Smooth muscle cell (in vitro differentiated cells): ENCODE data around the gene TXNDC11. TPM values are rescaled to one million over a fixed set of nuclear protein-coding genes. Genes with fewer than 3 reads are reported as not detected.

Source experiments
- DNase-seq: peaks from one replicate; lab custom pipeline; 2025; ENCODE audit not compliant: unreplicated experiment; lab: John Stamatoyannopoulos, UW
- H2AFZ ChIP-seq: fragments of 200-600 bp; sonication (generic); 2 replicates; pipeline ENCODE4 v1.6.0; 2016; ENCODE audit warnings: antibody characterized with exemption, low read depth, mild to moderate bottlenecking
- H3F3A ChIP-seq: fragments of 200-600 bp; sonication (generic); 2 replicates; pipeline ENCODE4 v1.6.0; 2017; ENCODE audit warnings: antibody characterized with exemption, low read depth
- H3K27ac ChIP-seq: fragments of 200-600 bp; sonication (generic); 2 replicates; pipeline ENCODE4 v1.5.1; 2016; ENCODE audit warnings: low read depth, mild to moderate bottlenecking
- H3K27me3 ChIP-seq: fragments of 200-600 bp; sonication (generic); 2 replicates; pipeline ENCODE4 v1.6.1; 2016; ENCODE audit warnings: low read depth, mild to moderate bottlenecking
- H3K36me3 ChIP-seq: fragments of 200-600 bp; sonication (generic); 2 replicates; pipeline ENCODE4 v1.5.1; 2016; ENCODE audit warnings: low read depth
- H3K4me1 ChIP-seq: fragments of 200-600 bp; sonication (generic); 2 replicates; pipeline ENCODE4 v1.5.1; 2016; ENCODE audit warnings: low read depth
- H3K4me2 ChIP-seq: fragments of 200-600 bp; sonication (generic); 2 replicates; pipeline ENCODE4 v1.6.0; 2016; ENCODE audit warnings: mild to moderate bottlenecking
- H3K4me3 ChIP-seq: fragments of 200-600 bp; sonication (generic); 2 replicates; pipeline ENCODE4 v1.5.1; 2016; ENCODE audit warnings: mild to moderate bottlenecking
- H3K79me2 ChIP-seq: fragments of 200-600 bp; sonication (generic); 2 replicates; pipeline ENCODE4 v1.6.0; 2016; ENCODE audit warnings: low read depth, mild to moderate bottlenecking
- H3K9ac ChIP-seq: fragments of 200-600 bp; sonication (generic); 2 replicates; pipeline ENCODE4 v1.6.0; 2016; ENCODE audit warnings: low read depth
- H3K9me3 ChIP-seq: fragments of 200-600 bp; sonication (generic); replicated peaks from 2 replicates; pipeline ENCODE4 v1.5.1; 2016; ENCODE audit warnings: low read depth
- H4K20me1 ChIP-seq: fragments of 200-600 bp; sonication (generic); 2 replicates; pipeline ENCODE4 v1.6.0; 2016; ENCODE audit warnings: low read depth
- CTCF ChIP-seq: fragments of 200-600 bp; sonication (generic); IDR thresholded peaks from 2 replicates; pipeline ENCODE4 v1.5.1; 2017; ENCODE audit warnings: borderline replicate concordance, mild to moderate bottlenecking, antibody characterized with exemption; ENCODE audit not compliant: insufficient read depth, poor library complexity, severe bottlenecking
- WGBS: methylation state at CpG from one replicate; pipeline ENCODE4 v1.1.7; 2016; ENCODE audit warnings: low lambda C conversion rate; 5-methylcytosine and 5-hydroxymethylcytosine counted together
- polyA plus RNA-seq: library from polyadenylated mRNA; unstranded; fragments of >200 nt; fragmentation: Nextera tagmentation; extraction: Ambion mirVana; gene quantifications from 2 replicates; pipeline ENCODE4 v1.2.1, GENCODE V29; 2016
- total RNA-seq: library from RNA; depleted of rRNA; stranded (reverse); fragments of >200 nt; gene quantifications from 2 replicates; pipeline ENCODE4 v1.2.3, GENCODE V29; 2014

The TXNDC11 gene
- total and polyA plus RNA-seq, 2 experiments from 2014 or later, result 27.3 to 30.8 TPM

GRCh38 chr16:11685844-11686618, 56.6 kb downstream of the TXNDC11 start:
- Histone ChIP-seq H3K9ac (no peak overlapping the region), H3K4me3 (no peak overlapping the region), H3K27ac (peak overlapping the region; percentile 2), H3K27me3 (no peaks in the 10 kb centered on the region), H3K4me1 (peaks cover 10% of the 10 kb centered on the region), H3K79me2 (peaks cover 3% of the 10 kb centered on the region), H3K9me3 (no peaks in the 10 kb centered on the region), H2AFZ (no peak overlapping the region), H3F3A (peaks cover 17% of the 10 kb centered on the region), H3K36me3 (peaks cover 15% of the 10 kb centered on the region), H4K20me1 (peaks cover 92% of the 10 kb centered on the region), H3K4me2 (no peak overlapping the region)
- WGBS, result 92% methylated on average over 9 of the region's 9 CpGs
- no peak for TF ChIP-seq CTCF
- DNase-seq, result no peak

GRCh38 chr16:11684231-11685025, 58.2 kb downstream of the TXNDC11 start:
- no peaks in the 10 kb centered on the region for H3K27me3 ChIP-seq
- H3K4me1 ChIP-seq, result peaks cover under 1% of the 10 kb centered on the region
- no peaks in the 10 kb centered on the region for H3K9me3 ChIP-seq
- no peak overlapping the region for H3K27ac ChIP-seq
- peaks cover 94% of the 10 kb centered on the region for H4K20me1 ChIP-seq
- H3K36me3 ChIP-seq, result peaks cover 11% of the 10 kb centered on the region
- no peak for DNase-seq
- 98% methylated on average over 12 of the region's 12 CpGs for WGBS
- H3F3A ChIP-seq, result peaks cover 17% of the 10 kb centered on the region
- no peak overlapping the region for H3K9ac ChIP-seq
- H3K79me2 ChIP-seq, result no peaks in the 10 kb centered on the region
- no peak overlapping the region for H3K4me2 ChIP-seq
- no peak for TF ChIP-seq CTCF
- H2AFZ ChIP-seq, result no peak overlapping the region
- H3K4me3 ChIP-seq, result no peak overlapping the region

- Histone ChIP-seq H3K9me3 (no peaks in the 10 kb centered on the region), H3K36me3 (peaks cover 11% of the 10 kb centered on the region), H4K20me1 (peaks cover 95% of the 10 kb centered on the region), H2AFZ (no peak overlapping the region), H3K27me3 (no peaks in the 10 kb centered on the region), H3K79me2 (no peaks in the 10 kb centered on the region), H3K4me1 (no peaks in the 10 kb centered on the region), H3K27ac (peak overlapping the region; percentile 86), H3K9ac (peak overlapping the region; percentile 83), H3K4me2 (peak overlapping the region; percentile 40), H3K4me3 (no peak overlapping the region), H3F3A (peaks cover 17% of the 10 kb centered on the region)
- TF ChIP-seq CTCF, result no peak
- 91% methylated on average over 11 of the region's 11 CpGs for WGBS
- DNase-seq, result no peak
Measured at GRCh38 chr16:11683145-11683544, 59.5 kb downstream of the TXNDC11 start.
